ENCODE measurements around the gene GP1BA. TPM values are rescaled to one million over a fixed set of nuclear protein-coding genes. Genes with fewer than 3 reads are reported as not detected.

GP1BA gene
- total and polyA plus RNA-seq, 2 of the 8 experiments (the other 6 are each of a cell fraction or from before 2014, with no cell fraction given): not detected

GRCh38 chr17:4941319-4941610, 9.2 kb downstream of the GP1BA start:
- FAIRE-seq: no peak
- no peak overlapping the region for H4K5ac ChIP-seq (ENCODE audit: insufficient read length, low read depth, low read length)
- POLR2A ChIA-PET (ENCODE audit: partially characterized antibody): interaction anchor here (1.7 to 27.4 kb wide), 4 partner anchors 8 to 46 kb away, joined by 4 to 987 read pairs (median 30); partner anchors contain the start of genes C17orf107, CAMTA2, CHRNE and ENO3

More at GRCh38 chr17:4941319-4941610, 9.2 kb downstream of the GP1BA start:
- Histone ChIP-seq H3K14ac (ENCODE audit: insufficient read length) (no peak overlapping the region), H3K79me2 (ENCODE audit: control insufficient read depth in 1 of 2, insufficient read depth in 2 of 2, low read length in 2 of 2) (peaks cover 1 to 50% of the 10 kb centered on the region in 2 experiments), H2BK5ac (ENCODE audit: low read depth, low read length) (0 out of 2 replicates have a peak overlapping the region, but pooled peaks have one; percentile 97), H3K9me3 (ENCODE audit: insufficient read depth in 2 of 2, low read depth in 1 of 2, low read length in 1 of 2) (no peaks in the 10 kb centered on the region), H2BK120ac (replicated peaks; ENCODE audit: low read depth, low read length) (no peak overlapping the region), H3K27me3 (replicated peaks in 1 of 4; ENCODE audit: control insufficient read depth in 3 of 4, extremely low read depth in 1 of 4, insufficient read depth in 3 of 4, low read length in 3 of 4) (no peaks in the 10 kb centered on the region), H3K4ac (replicated peaks; ENCODE audit: insufficient read length, low read depth, low read length) (no peak overlapping the region), H3K23me2 (ENCODE audit: low read depth, low read length) (peaks cover 19% of the 10 kb centered on the region), H4K20me1 (replicated peaks in 1 of 2; ENCODE audit: control insufficient read depth in 1 of 2, insufficient read depth in 2 of 2, low read length in 2 of 2) (peaks cover 6 to 16% of the 10 kb centered on the region in 2 experiments), H2BK20ac (ENCODE audit: low read length) (no peak overlapping the region), H2BK12ac (ENCODE audit: low read depth, low read length) (no peak overlapping the region), H3K18ac (ENCODE audit: extremely low read depth, low read length) (no peak overlapping the region), H4K91ac (replicated peaks; ENCODE audit: insufficient read length, low read length) (no peak overlapping the region), H3K4me2 (ENCODE audit: insufficient read depth in 1 of 2, low read depth in 2 of 2, low read length in 2 of 2) (peak overlapping the region; percentile 93 to 96), H2AK5ac (ENCODE audit: low read depth, low read length) (peak overlapping the region; percentile 28; the same call in 1 of the 2 replicates), H4K8ac (ENCODE audit: extremely low read depth, insufficient read depth, low read length) (no peak overlapping the region), H2BK15ac (ENCODE audit: low read length) (no peak overlapping the region), H3K4me3 (ENCODE audit: extremely low read depth in 1 of 4, insufficient read depth in 2 of 4, low read depth in 3 of 4, low read length in 4 of 4) (peak overlapping the region; percentile 85 to 94 (median 90)), H2AFZ (ENCODE audit: low read length) (no peak overlapping the region), H3K79me1 (ENCODE audit: low read depth, low read length) (peaks cover 9% of the 10 kb centered on the region), H3K56ac (replicated peaks; ENCODE audit: insufficient read length, low read depth, low read length) (no peak overlapping the region), H3K36me3 (ENCODE audit: control insufficient read depth in 2 of 4, insufficient read depth in 4 of 4, low read length in 3 of 4) (peaks cover 21 to 48% (median 34%) of the 10 kb centered on the region in 4 experiments), H3K23ac (ENCODE audit: insufficient read length) (no peak overlapping the region), H3K4me1 (replicated peaks in 1 of 4; ENCODE audit: control insufficient read depth in 3 of 4, insufficient read depth in 4 of 4, low read length in 3 of 4) (peaks cover 0 to 13% (median 8%) of the 10 kb centered on the region in 4 experiments; a peak in 5 of 7 replicates), H3K9ac (replicated peaks in 1 of 4; ENCODE audit: extremely low read depth in 1 of 4, low read depth in 3 of 4, low read length in 3 of 4) (peak overlapping the region; percentile 82 to 99 (median 86)), H3K27ac (ENCODE audit: low read depth, low read length) (no peak overlapping the region)
- TF ChIP-seq JUN (IDR thresholded peaks at IDR 0.05; ENCODE audit: low read depth, low read length): no peak
- no peak for TF ChIP-seq TEAD4 (IDR thresholded peaks at IDR 0.05; ENCODE audit: low read depth, low read length)
- TF ChIP-seq TAF7 (optimal IDR thresholded peaks at IDR 0.05; ENCODE audit: borderline replicate concordance, low read depth, low read length): no peak
- no peak for TF ChIP-seq POLR2A (IDR thresholded peaks at IDR 0.05; ENCODE audit: control extremely low read depth in 1 of 2, low read depth in 2 of 2, low read length in 2 of 2)
- no peak for TF ChIP-seq MAX (IDR thresholded peaks at IDR 0.05)
- no peak for TF ChIP-seq SP1 (IDR thresholded peaks at IDR 0.05; ENCODE audit: low read depth, low read length)
- TF ChIP-seq BCL11A (IDR thresholded peaks at IDR 0.05; ENCODE audit: low read depth in 2 of 2, low read length in 2 of 2): no peak
- no peak for TF ChIP-seq CTBP2 (IDR thresholded peaks at IDR 0.05; ENCODE audit: borderline replicate concordance, insufficient read depth, insufficient read length, low read length)
- no peak for TF ChIP-seq ZNF274 (IDR thresholded peaks at IDR 0.05; ENCODE audit: borderline replicate concordance, extremely low read depth, low read length)
- TF ChIP-seq RXRA (IDR thresholded peaks at IDR 0.05; ENCODE audit: insufficient read depth, low read depth, low read length): no peak
- TF ChIP-seq KDM1A (IDR thresholded peaks at IDR 0.05; ENCODE audit: borderline replicate concordance, low read length): no peak
- TF ChIP-seq EGR1 (IDR thresholded peaks at IDR 0.05; ENCODE audit: borderline replicate concordance, low read depth, low read length): no peak
- CTCF ChIA-PET (ENCODE audit: partially characterized antibody): interaction anchor here (5.9 kb wide), 1 partner anchor 32 kb away, joined by 26 read pairs; no protein-coding TSS in a partner anchor
- no peak for DNase-seq (ENCODE audit: low read depth in 1 of 2, low spot score in 2 of 2)
- 75% methylated on average over 4 of the region's 4 CpGs; no CpG with 5 or more reads in 1 of the 2 experiments for WGBS, 2 experiments (ENCODE audit: extremely low coverage in 1 of 2, insufficient coverage in 1 of 2, insufficient read length in 1 of 2, insufficient replicate concordance in 2 of 2, low coverage in 1 of 2, low lambda C conversion rate in 2 of 2, missing lambda C conversion rate in 1 of 2)
